Astrocyte (in vitro differentiated cells and primary cell): ENCODE data around the gene KCNK15. TPM values are rescaled to one million over a fixed set of nuclear protein-coding genes. Genes with fewer than 3 reads are reported as not detected.

Source experiments
- DNase-seq: peaks from one replicate; pipeline ENCODE4 v3.0.0-alpha.2; 2010; ENCODE audit warnings: low read depth
- FAIRE-seq: peaks from 2 replicates; lab custom pipeline; 2011; peaks lifted over from hg19 to GRCh38; lab: Jason Lieb, UNC
- H2AFZ ChIP-seq: 2 replicates; pipeline ENCODE4 v1.6.0; 2012; ENCODE audit warnings: low read depth, low read length, inconsistent platforms
- H3K27ac ChIP-seq: 2 replicates; pipeline ENCODE4 v1.5.1; 2011; ENCODE audit warnings: low read depth, low read length, inconsistent platforms
- H3K27me3 ChIP-seq: 2 replicates; pipeline ENCODE4 v1.6.0; 2011; ENCODE audit warnings: low read length, inconsistent platforms; ENCODE audit not compliant: insufficient read depth
- H3K36me3 ChIP-seq: 2 replicates; pipeline ENCODE4 v1.5.1; 2011; ENCODE audit warnings: low read length, inconsistent platforms; ENCODE audit not compliant: insufficient read depth
- H3K4me1 ChIP-seq: 2 replicates; pipeline ENCODE4 v1.5.1; 2011; ENCODE audit warnings: low read length, inconsistent platforms; ENCODE audit not compliant: insufficient read depth
- H3K4me2 ChIP-seq: 2 replicates; pipeline ENCODE4 v1.6.0; 2012; ENCODE audit warnings: low read length, inconsistent platforms
- H3K4me3 ChIP-seq: 2 replicates; pipeline ENCODE4 v1.5.1; 2011; ENCODE audit warnings: low read depth, mild to moderate bottlenecking, low read length, inconsistent platforms; ENCODE audit not compliant: insufficient read depth
- H3K79me2 ChIP-seq: 2 replicates; pipeline ENCODE4 v1.6.0; 2012; ENCODE audit warnings: mild to moderate bottlenecking, low read length, inconsistent platforms; ENCODE audit not compliant: insufficient read depth
- H3K9ac ChIP-seq: 2 replicates; pipeline ENCODE4 v1.6.0; 2012; ENCODE audit warnings: mild to moderate bottlenecking, low read length, inconsistent platforms
- H3K9me3 ChIP-seq: 2 replicates; pipeline ENCODE4 v1.5.1; 2012; ENCODE audit warnings: low read depth, mild to moderate bottlenecking, low read length, inconsistent platforms; ENCODE audit not compliant: insufficient read depth
- H4K20me1 ChIP-seq: 2 replicates; pipeline ENCODE4 v1.6.0; 2012; ENCODE audit warnings: low read length, inconsistent platforms; ENCODE audit not compliant: insufficient read depth
- H3K27ac Mint-ChIP-seq: one replicate; pipeline ENCODE4 v1.8.0; 2021; ENCODE audit warnings: mild to moderate bottlenecking, mixed read lengths; ENCODE audit not compliant: unreplicated experiment
- H3K27me3 Mint-ChIP-seq: one replicate; pipeline ENCODE4 v1.8.0; 2021; ENCODE audit warnings: low read depth, mixed read lengths; ENCODE audit not compliant: unreplicated experiment
- H3K36me3 Mint-ChIP-seq: one replicate; pipeline ENCODE4 v1.8.0; 2021; ENCODE audit warnings: low read depth, mixed read lengths; ENCODE audit not compliant: unreplicated experiment
- H3K4me1 Mint-ChIP-seq: one replicate; pipeline ENCODE4 v1.8.0; 2021; ENCODE audit warnings: low read depth, mixed read lengths; ENCODE audit not compliant: unreplicated experiment
- H3K4me3 Mint-ChIP-seq: one replicate; pipeline ENCODE4 v1.8.0; 2021; ENCODE audit warnings: mild to moderate bottlenecking, moderate library complexity, mixed read lengths; ENCODE audit not compliant: unreplicated experiment
- H3K9me3 Mint-ChIP-seq: one replicate; pipeline ENCODE4 v1.8.0; 2021; ENCODE audit warnings: mild to moderate bottlenecking, mixed read lengths; ENCODE audit not compliant: unreplicated experiment
- CTCF ChIP-seq: IDR thresholded peaks from 2 replicates; pipeline ENCODE4 v1.5.1; 2011; ENCODE audit warnings: low read depth, mild to moderate bottlenecking, inconsistent platforms, low read length, moderate library complexity; ENCODE audit not compliant: insufficient read depth
- EZH2 ChIP-seq: IDR thresholded peaks from 2 replicates; pipeline ENCODE4 v1.6.1; 2012; ENCODE audit warnings: mild to moderate bottlenecking, low read length, inconsistent platforms; ENCODE audit not compliant: insufficient read depth
- total RNA-seq: library from RNA; stranded (reverse); gene quantifications from 2 replicates; pipeline ENCODE4 v1.2.1, GENCODE V29; 2021

Gene KCNK15
- total RNA-seq, 1 donor from 2014 or later: 0.14 TPM

- Histone ChIP-seq H3K36me3 (no peaks in the 10 kb centered on the region), H3K9ac (no peak overlapping the region), H3K4me2 (no peak overlapping the region), H4K20me1 (no peaks in the 10 kb centered on the region), H3K4me1 (no peaks in the 10 kb centered on the region), H3K27me3 (peaks cover 3% of the 10 kb centered on the region), H3K9me3 (no peaks in the 10 kb centered on the region), H3K4me3 (no peak overlapping the region), H3K79me2 (no peaks in the 10 kb centered on the region), H2AFZ (no peak overlapping the region), H3K27ac (no peak overlapping the region)
- no peak overlapping the region for H3K4me3 Mint-ChIP-seq
- no peak overlapping the region for H3K27ac Mint-ChIP-seq
- no peaks in the 10 kb centered on the region for H3K36me3 Mint-ChIP-seq
- peaks cover 32% of the 10 kb centered on the region for H3K27me3 Mint-ChIP-seq
- no peaks in the 10 kb centered on the region for H3K9me3 Mint-ChIP-seq
- FAIRE-seq (no peak), DNase-seq (no peak)
- no peak for TF ChIP-seq CTCF
- no peak for TF ChIP-seq EZH2
- no peaks in the 10 kb centered on the region for H3K4me1 Mint-ChIP-seq
Measured at GRCh38 chr20:44784688-44785087, 39.0 kb downstream of the KCNK15 start.

GRCh38 chr20:44785768-44786167, 40.1 kb downstream of the KCNK15 start:
- Histone ChIP-seq H3K9me3 (no peaks in the 10 kb centered on the region), H3K79me2 (no peaks in the 10 kb centered on the region)
- H3K27ac Mint-ChIP-seq: no peak overlapping the region

More at GRCh38 chr20:44785768-44786167, 40.1 kb downstream of the KCNK15 start:
- no peaks in the 10 kb centered on the region for H3K36me3 ChIP-seq
- H3K27ac ChIP-seq: no peak overlapping the region
- no peaks in the 10 kb centered on the region for H3K4me1 ChIP-seq
- no peaks in the 10 kb centered on the region for H4K20me1 ChIP-seq
- DNase-seq: no peak
- no peaks in the 10 kb centered on the region for H3K36me3 Mint-ChIP-seq
- H3K4me2 ChIP-seq: no peak overlapping the region
- peaks cover 3% of the 10 kb centered on the region for H3K27me3 ChIP-seq
- no peak overlapping the region for H3K9ac ChIP-seq
- no peaks in the 10 kb centered on the region for H3K4me1 Mint-ChIP-seq
- TF ChIP-seq CTCF (no peak), EZH2 (no peak)
- FAIRE-seq: no peak
- H3K9me3 Mint-ChIP-seq: no peaks in the 10 kb centered on the region
- H3K4me3 Mint-ChIP-seq: no peak overlapping the region
- no peak overlapping the region for H2AFZ ChIP-seq
- H3K27me3 Mint-ChIP-seq: peaks cover 41% of the 10 kb centered on the region
- no peak overlapping the region for H3K4me3 ChIP-seq
